Panc1 (cell line): ENCODE data around the gene STK24. TPM values are rescaled to one million over a fixed set of nuclear protein-coding genes. Genes with fewer than 3 reads are reported as not detected.

ENCODE experiments used
- ATAC-seq: fragments of 200-7000 bp; cut with Tn5 transposase; 2 replicates; pipeline ENCODE4 v1.9.1; 2020; ENCODE audit warnings: mild to moderate bottlenecking, moderate library complexity
- BruUV-seq: library from RNA; stranded (reverse); fragments of 400-500 nt; replicated peaks from 2 replicates; lab custom pipeline; 2021; lab: Mats Ljungman, UMichigan
- CTCF ChIA-PET: fragments of 300-600 bp; sonication (Branson Sonifier 250); formaldehyde crosslinking; loops from one replicate; lab custom pipeline; 2022; ENCODE audit warnings: antibody characterized with exemption; lab: Charles Lee
- POLR2A ChIA-PET: fragments of 300-600 bp; sonication (Branson Sonifier 250); formaldehyde crosslinking; loops from one replicate; lab custom pipeline; 2022; ENCODE audit warnings: antibody characterized with exemption; lab: Charles Lee
- DNase-seq: peaks from one replicate; pipeline ENCODE4 v3.0.0-alpha.2; 2010; ENCODE audit warnings: low read depth, low spot score
- H3K27ac ChIP-seq: 2 replicates; pipeline ENCODE4 v1.5.1; 2011; ENCODE audit warnings: mild to moderate bottlenecking, low read length, inconsistent platforms
- H3K27me3 ChIP-seq: fragments of 200-500 bp; sonication (Bioruptor generic); 2 replicates; pipeline ENCODE4 v1.6.0; 2014; ENCODE audit warnings: low read length, inconsistent platforms; ENCODE audit not compliant: control insufficient read depth, insufficient read depth
- H3K36me3 ChIP-seq: fragments of 200-500 bp; sonication (Bioruptor generic); 2 replicates; pipeline ENCODE4 v1.5.1; 2014; ENCODE audit warnings: inconsistent platforms, mild to moderate bottlenecking, low read length, moderate library complexity; ENCODE audit not compliant: control insufficient read depth, insufficient read depth
- H3K4me1 ChIP-seq: 2 replicates; pipeline ENCODE4 v1.5.1; 2011; ENCODE audit warnings: inconsistent platforms, mild to moderate bottlenecking, low read length, moderate library complexity; ENCODE audit not compliant: control insufficient read depth, insufficient read depth
- H3K4me3 ChIP-seq, 2 experiments: 2 replicates each; pipeline ENCODE4 v1.5.1; 2011 to 2012; ENCODE audit warnings: low read depth in 2 of 2, low read length in 2 of 2, mild to moderate bottlenecking in 2 of 2, inconsistent platforms in 1 of 2, moderate library complexity in 1 of 2
- H3K9me3 ChIP-seq: fragments of 200-500 bp; sonication (Bioruptor generic); 2 replicates; pipeline ENCODE4 v1.5.1; 2014; ENCODE audit warnings: low read depth, mild to moderate bottlenecking, inconsistent platforms, low read length, moderate library complexity; ENCODE audit not compliant: control insufficient read depth, insufficient read depth
- CTCF ChIP-seq: fragments of 450-650 bp; IDR thresholded peaks from 2 replicates; pipeline ENCODE4 v1.5.1; 2017; ENCODE audit warnings: mild to moderate bottlenecking
- POLR2AphosphoS5 ChIP-seq: IDR thresholded peaks from 2 replicates; pipeline ENCODE4 v1.6.1; 2012; ENCODE audit warnings: mild to moderate bottlenecking, low read depth, low read length, moderate library complexity
- REST ChIP-seq, 2 experiments: IDR thresholded peaks; 2 replicates each; pipeline ENCODE4 v1.6.1; 2011 to 2012; ENCODE audit warnings: low read depth in 2 of 2, control low read depth in 1 of 2, low read length in 1 of 2, mild to moderate bottlenecking in 1 of 2, moderate library complexity in 1 of 2; ENCODE audit not compliant: insufficient read depth in 1 of 2
- SIN3A ChIP-seq: IDR thresholded peaks from 2 replicates; pipeline ENCODE4 v1.6.1; 2012; ENCODE audit warnings: low read depth, mild to moderate bottlenecking, low read length, moderate library complexity, borderline replicate concordance; ENCODE audit not compliant: insufficient read depth
- TCF7L2 ChIP-seq: IDR thresholded peaks from 2 replicates; pipeline ENCODE4 v1.6.1; 2011; ENCODE audit warnings: mild to moderate bottlenecking, low read depth, low read length, inconsistent platforms
- in situ Hi-C: cut with HindIII; loops from 2 replicates; pipeline ENCODE4 v1.10.0; 2016; ENCODE audit warnings: low sequenced_read_pairs, low pct_unique_long_range_greater_than_20kb
- intact Hi-C: fragments of 100-400 bp; cut with micrococcal nuclease; formaldehyde crosslinking; loops from one replicate; pipeline ENCODE4 v1.10.0; 2022; ENCODE audit not compliant: unreplicated experiment
- total RNA-seq: library from RNA; stranded (reverse); gene quantifications from one replicate; pipeline ENCODE4 v1.2.1, GENCODE V29; 2021; ENCODE audit not compliant: unreplicated experiment

STK24 gene
- total RNA-seq, 1 experiment from 2014 or later, result 57.3 TPM

DNA sequence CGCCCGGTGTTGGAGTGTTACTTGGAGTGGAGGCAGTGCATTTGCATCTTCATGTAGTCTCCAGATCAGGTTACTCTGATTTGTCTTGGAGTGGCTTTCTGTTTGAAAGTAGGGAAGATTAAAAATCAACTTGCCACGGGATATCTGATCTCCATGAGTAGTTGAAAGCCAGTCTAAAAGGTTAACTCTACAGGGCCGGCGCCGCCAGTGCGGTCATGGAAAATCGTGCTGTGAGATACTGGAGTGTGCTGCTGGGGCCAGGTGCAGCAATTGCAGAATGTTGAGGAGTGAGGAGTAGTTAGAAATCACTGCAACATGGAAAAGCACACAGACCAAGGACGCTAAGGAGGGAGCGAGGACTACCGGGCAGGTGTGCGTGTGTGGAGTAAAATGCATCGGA, 175.0 kb downstream of the STK24 start:
- intact Hi-C loops, result no loop called here
- no peaks in the 10 kb centered on the region for H3K27me3 ChIP-seq
- H3K27ac ChIP-seq, result no peak overlapping the region
- H3K9me3 ChIP-seq, result no peaks in the 10 kb centered on the region
- H3K36me3 ChIP-seq, result no peaks in the 10 kb centered on the region
- no TSS peak for BruUV-seq
- no peak for TF ChIP-seq POLR2AphosphoS5
- TF ChIP-seq CTCF, result no peak
- no peak for TF ChIP-seq SIN3A
- no peak for TF ChIP-seq REST (IDR thresholded peaks at IDR 0.05; ENCODE audit: insufficient read depth in 1 of 2, low read depth in 2 of 2, low read length in 1 of 2)
- TF ChIP-seq TCF7L2, result no peak
- ATAC-seq, result no peak
- in situ Hi-C loops, result loop anchor here (25.0 kb wide), 1 partner anchor 265 kb away; the partner anchor contains the start of gene FARP1
- ChIA-PET POLR2A (no interaction called here), CTCF (no interaction called here)
- DNase-seq, result no peak
- no peak overlapping the region for H3K4me3 ChIP-seq
- no peaks in the 10 kb centered on the region for H3K4me1 ChIP-seq

GRCh38 chr13:98399756-98400155, 177.2 kb downstream of the STK24 start:
- Histone ChIP-seq H3K4me3 (no peak overlapping the region), H3K27ac (no peak overlapping the region), H3K36me3 (no peaks in the 10 kb centered on the region), H3K4me1 (no peaks in the 10 kb centered on the region), H3K9me3 (no peaks in the 10 kb centered on the region), H3K27me3 (no peaks in the 10 kb centered on the region)
- no peak for TF ChIP-seq POLR2AphosphoS5
- no peak for TF ChIP-seq REST (IDR thresholded peaks at IDR 0.05; ENCODE audit: insufficient read depth in 1 of 2, low read depth in 2 of 2, low read length in 1 of 2)
- TF ChIP-seq TCF7L2, result no peak
- TF ChIP-seq CTCF, result no peak
- no peak for TF ChIP-seq SIN3A
- no peak for ATAC-seq
- in situ Hi-C loops, result loop anchor here (25.0 kb wide), 1 partner anchor 262 kb away; the partner anchor contains the start of gene FARP1
- ChIA-PET POLR2A (no interaction called here), CTCF (no interaction called here)
- BruUV-seq, result no TSS peak
- DNase-seq, result no peak
- intact Hi-C loops, result no loop called here
